SK-N-SH treated with all-trans-retinoic acid at 6 μM for 48 hours (cell line): Measurements from ENCODE around the gene MRPL44.

ENCODE experiments used
- ATAC-seq: fragments of 200-7000 bp; cut with Tn5 transposase; 3 replicates; pipeline ENCODE4 v1.9.1; 2020; ENCODE audit warnings: mild to moderate bottlenecking, moderate library complexity
- CREB5 ChIP-seq: fragments of 250-450 bp; sonication (Bioruptor Pico); IDR thresholded peaks from 2 replicates; pipeline ENCODE4 v1.5.1; 2020; ENCODE audit warnings: low read depth, mild to moderate bottlenecking, moderate library complexity
- CSDC2 ChIP-seq: fragments of 250-450 bp; sonication (Bioruptor Pico); IDR thresholded peaks from 2 replicates; pipeline ENCODE4 v1.5.0; 2020; ENCODE audit warnings: mild to moderate bottlenecking, moderate library complexity
- CSRNP3 ChIP-seq: fragments of 250-450 bp; sonication (Bioruptor Pico); IDR thresholded peaks from 2 replicates; pipeline ENCODE4 v1.5.1; 2021; ENCODE audit warnings: mild to moderate bottlenecking, moderate library complexity
- GLIS3 ChIP-seq: fragments of 250-450 bp; sonication (Bioruptor Pico); IDR thresholded peaks from 2 replicates; pipeline ENCODE4 v1.5.0; 2020; ENCODE audit warnings: mild to moderate bottlenecking, moderate library complexity
- OSR1 ChIP-seq: fragments of 250-450 bp; sonication (Bioruptor Pico); IDR thresholded peaks from 2 replicates; pipeline ENCODE4 v1.8.0; 2022; ENCODE audit warnings: moderate library complexity, mild to moderate bottlenecking, inconsistent platforms
- POU6F1 ChIP-seq: fragments of 250-450 bp; sonication (Bioruptor Pico); IDR thresholded peaks from 2 replicates; pipeline ENCODE4 v1.8.0; 2021; ENCODE audit warnings: low read depth, mild to moderate bottlenecking, moderate library complexity, borderline replicate concordance
- PPARA ChIP-seq: fragments of 250-450 bp; sonication (Bioruptor Pico); IDR thresholded peaks from 2 replicates; pipeline ENCODE4 v1.5.0; 2020; ENCODE audit warnings: mild to moderate bottlenecking, borderline replicate concordance
- RARB ChIP-seq: fragments of 250-450 bp; sonication (Bioruptor Pico); IDR thresholded peaks from 2 replicates; pipeline ENCODE4 v1.8.0; 2021; ENCODE audit warnings: mild to moderate bottlenecking, moderate library complexity
- SNAI2 ChIP-seq: fragments of 250-450 bp; sonication (Bioruptor Pico); IDR thresholded peaks from 2 replicates; pipeline ENCODE4 v1.5.0; 2020; ENCODE audit warnings: mild to moderate bottlenecking, moderate library complexity
- TCF4 ChIP-seq: fragments of 250-450 bp; sonication (Bioruptor Pico); IDR thresholded peaks from 2 replicates; pipeline ENCODE4 v1.8.0; 2021; ENCODE audit warnings: mild to moderate bottlenecking, moderate library complexity, borderline replicate concordance
- TOX ChIP-seq: fragments of 250-450 bp; sonication (Bioruptor Pico); IDR thresholded peaks from 2 replicates; pipeline ENCODE4 v1.8.0; 2021; ENCODE audit warnings: mild to moderate bottlenecking, moderate library complexity, borderline replicate concordance
- TSHZ2 ChIP-seq: fragments of 250-450 bp; sonication (Bioruptor Pico); IDR thresholded peaks from 2 replicates; pipeline ENCODE4 v1.5.0; 2020; ENCODE audit warnings: mild to moderate bottlenecking, moderate library complexity
- ZC3H10 ChIP-seq: fragments of 250-450 bp; sonication (Bioruptor Pico); IDR thresholded peaks from 2 replicates; pipeline ENCODE4 v1.5.1; 2021; ENCODE audit warnings: mild to moderate bottlenecking, moderate library complexity
- ZFP3 ChIP-seq: fragments of 250-450 bp; sonication (Bioruptor Pico); IDR thresholded peaks from 2 replicates; pipeline ENCODE4 v1.5.0; 2020; ENCODE audit warnings: mild to moderate bottlenecking, moderate library complexity
- ZFP30 ChIP-seq: fragments of 450-650 bp; formaldehyde crosslinking; IDR thresholded peaks from 2 replicates; pipeline ENCODE4 v1.5.0; 2022; ENCODE audit warnings: mild to moderate bottlenecking, moderate library complexity
- ZNF565 ChIP-seq: fragments of 450-650 bp; formaldehyde crosslinking; conservative IDR thresholded peaks from 2 replicates; pipeline ENCODE4 v1.5.0; 2020; ENCODE audit warnings: low read depth, mild to moderate bottlenecking, moderate library complexity
- ZNF70 ChIP-seq: fragments of 450-650 bp; formaldehyde crosslinking; IDR thresholded peaks from 2 replicates; pipeline ENCODE4 v1.5.0; 2020; ENCODE audit warnings: mild to moderate bottlenecking, moderate library complexity
- ZNF8 ChIP-seq: fragments of 450-650 bp; formaldehyde crosslinking; IDR thresholded peaks from 2 replicates; pipeline ENCODE4 v1.5.0; 2020; ENCODE audit warnings: mild to moderate bottlenecking, moderate library complexity

Gene MRPL44

GRCh38 chr2:223952280-223952968, 4.8 kb upstream of the MRPL44 start:
- ATAC-seq, result no peak
- TF ChIP-seq GLIS3 (CRISPR knock-in tag) (no peak), CSDC2 (CRISPR knock-in tag) (no peak), ZNF565 (CRISPR knock-in tag) (no peak), CREB5 (CRISPR knock-in tag) (no peak), OSR1 (CRISPR knock-in tag) (no peak), SNAI2 (no peak), ZC3H10 (no peak)

GRCh38 chr2:223954401-223954800, 2.9 kb upstream of the MRPL44 start:
- no peak for ATAC-seq
- TF ChIP-seq RARB (CRISPR knock-in tag), result no peak
- no peak for TF ChIP-seq TCF4 (CRISPR knock-in tag)
- TF ChIP-seq CSDC2 (CRISPR knock-in tag), result no peak
- no peak for TF ChIP-seq ZNF70 (CRISPR knock-in tag)
- TF ChIP-seq PPARA (CRISPR knock-in tag), result no peak
- TF ChIP-seq POU6F1 (CRISPR knock-in tag), result no peak
- no peak for TF ChIP-seq CSRNP3 (CRISPR knock-in tag)
- TF ChIP-seq GLIS3 (CRISPR knock-in tag), result no peak
- TF ChIP-seq ZFP30 (CRISPR knock-in tag), result no peak
- no peak for TF ChIP-seq SNAI2
- TF ChIP-seq ZFP3 (CRISPR knock-in tag), result no peak
- TF ChIP-seq TOX (CRISPR knock-in tag), result no peak

GRCh38 chr2:223956300-223956699, 963 bp upstream of the MRPL44 start:
- ATAC-seq, result no peak

More at GRCh38 chr2:223956300-223956699, 963 bp upstream of the MRPL44 start:
- no peak for TF ChIP-seq ZNF8
- no peak for TF ChIP-seq ZNF565 (CRISPR knock-in tag)
- no peak for TF ChIP-seq OSR1 (CRISPR knock-in tag)
- no peak for TF ChIP-seq TSHZ2 (CRISPR knock-in tag)
- no peak for TF ChIP-seq RARB (CRISPR knock-in tag)
- no peak for TF ChIP-seq CSRNP3 (CRISPR knock-in tag)
